Testis (tissue), 2 donors: Measurements from ENCODE around the gene CXCR3.

Source experiments
- CTCF ChIP-seq, 3 experiments: fragments of 450-650 bp in 2 of 3; fragments of 200-600 bp in 1 of 3; sonication (generic) in 1 of 3; IDR thresholded peaks; one replicate each; pipeline ENCODE4 v1.5.1; 2016 to 2019; ENCODE audit warnings: antibody characterized with exemption in 3 of 3, mild to moderate bottlenecking in 2 of 3, moderate library complexity in 1 of 3
- POLR2A ChIP-seq: fragments of 450-650 bp; IDR thresholded peaks from one replicate; pipeline ENCODE4 v1.6.1; 2017; ENCODE audit warnings: antibody characterized with exemption, mild to moderate bottlenecking, moderate library complexity

GRCh38 chrX:71604141-71604540 is 14.2 kb downstream of the CXCR3 start:
- no peak for TF ChIP-seq CTCF (IDR thresholded peaks at IDR 0.05)
- TF ChIP-seq POLR2A: no peak
